ENCODE data around the gene EXOC3L4.

EXOC3L4 gene

GRCh38 chr14:103110681-103111231, 16.2 kb downstream of the EXOC3L4 start:
- TF ChIP-seq SNAI2 (CRISPR knock-in tag; IDR thresholded peaks at IDR 0.05) (no peak), ZC3H10 (CRISPR knock-in tag; IDR thresholded peaks at IDR 0.05) (no peak), TOX (CRISPR knock-in tag; IDR thresholded peaks at IDR 0.05; ENCODE audit: borderline replicate concordance) (no peak), ARNTL (CRISPR knock-in tag; IDR thresholded peaks at IDR 0.05; ENCODE audit: borderline replicate concordance, low read depth) (no peak), ZNF70 (CRISPR knock-in tag; IDR thresholded peaks at IDR 0.05) (no peak), ESRRG (CRISPR knock-in tag; IDR thresholded peaks at IDR 0.05) (no peak)

GRCh38 chr14:103111232-103111868, 16.8 kb downstream of the EXOC3L4 start:
- TF ChIP-seq GLIS3 (CRISPR knock-in tag; IDR thresholded peaks at IDR 0.05) (no peak), OSR1 (CRISPR knock-in tag; IDR thresholded peaks at IDR 0.05) (no peak)
- TF ChIP-seq, protein P1, sequence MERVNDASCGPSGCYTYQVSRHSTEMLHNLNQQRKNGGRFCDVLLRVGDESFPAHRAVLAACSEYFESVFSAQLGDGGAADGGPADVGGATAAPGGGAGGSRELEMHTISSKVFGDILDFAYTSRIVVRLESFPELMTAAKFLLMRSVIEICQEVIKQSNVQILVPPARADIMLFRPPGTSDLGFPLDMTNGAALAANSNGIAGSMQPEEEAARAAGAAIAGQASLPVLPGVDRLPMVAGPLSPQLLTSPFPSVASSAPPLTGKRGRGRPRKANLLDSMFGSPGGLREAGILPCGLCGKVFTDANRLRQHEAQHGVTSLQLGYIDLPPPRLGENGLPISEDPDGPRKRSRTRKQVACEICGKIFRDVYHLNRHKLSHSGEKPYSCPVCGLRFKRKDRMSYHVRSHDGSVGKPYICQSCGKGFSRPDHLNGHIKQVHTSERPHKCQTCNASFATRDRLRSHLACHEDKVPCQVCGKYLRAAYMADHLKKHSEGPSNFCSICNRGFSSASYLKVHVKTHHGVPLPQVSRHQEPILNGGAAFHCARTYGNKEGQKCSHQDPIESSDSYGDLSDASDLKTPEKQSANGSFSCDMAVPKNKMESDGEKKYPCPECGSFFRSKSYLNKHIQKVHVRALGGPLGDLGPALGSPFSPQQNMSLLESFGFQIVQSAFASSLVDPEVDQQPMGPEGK (CRISPR knock-in tag; IDR thresholded peaks at IDR 0.05; ENCODE audit: borderline replicate concordance), result no peak
- peak; percentile 14 for ATAC-seq

More at GRCh38 chr14:103110681-103111231, 16.2 kb downstream of the EXOC3L4 start:
- ATAC-seq, result peak; percentile 12

DNA sequence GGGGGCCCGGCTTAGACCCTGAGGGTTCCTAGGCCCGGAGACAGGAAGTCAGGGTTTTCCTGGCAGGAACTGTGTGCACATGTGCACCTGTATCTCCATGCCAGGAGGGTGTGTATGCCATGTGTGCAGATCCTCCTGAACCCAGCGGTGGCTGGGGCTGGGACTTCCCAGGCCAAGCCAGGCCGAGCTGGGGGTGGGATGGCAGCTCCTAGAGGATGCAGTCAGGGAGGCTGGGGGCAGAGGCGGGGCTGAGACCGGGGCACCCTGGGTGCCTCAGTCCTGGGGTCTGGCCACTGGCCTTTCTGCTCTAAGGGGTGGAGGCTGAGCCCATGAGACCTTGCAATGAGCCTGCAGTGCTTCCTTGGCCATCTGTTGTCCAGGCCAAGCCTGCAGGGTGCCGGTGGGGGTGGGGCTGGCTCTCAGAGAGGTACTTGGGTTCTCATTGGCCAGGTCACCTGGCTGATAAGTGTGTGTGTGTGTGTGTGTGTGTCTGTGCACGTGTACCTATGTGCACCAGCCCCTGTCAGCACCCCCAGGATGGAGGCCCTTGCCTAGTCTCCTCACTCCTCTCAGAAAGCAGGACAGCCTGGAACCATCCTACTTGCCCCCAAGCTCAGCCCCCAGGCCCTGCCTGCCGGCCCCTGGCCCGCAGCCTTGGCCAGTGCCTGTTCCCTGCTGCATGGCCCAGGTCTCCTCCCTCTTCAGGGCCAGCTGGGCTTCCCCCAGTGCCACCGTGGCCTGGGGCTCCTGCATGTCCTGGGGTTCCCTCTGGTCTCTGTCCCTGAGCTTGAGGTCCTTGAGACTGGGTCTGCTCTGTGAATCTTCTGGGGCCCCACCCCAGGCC, 18.1 kb downstream of the EXOC3L4 start:
- TF ChIP-seq, protein P2, sequence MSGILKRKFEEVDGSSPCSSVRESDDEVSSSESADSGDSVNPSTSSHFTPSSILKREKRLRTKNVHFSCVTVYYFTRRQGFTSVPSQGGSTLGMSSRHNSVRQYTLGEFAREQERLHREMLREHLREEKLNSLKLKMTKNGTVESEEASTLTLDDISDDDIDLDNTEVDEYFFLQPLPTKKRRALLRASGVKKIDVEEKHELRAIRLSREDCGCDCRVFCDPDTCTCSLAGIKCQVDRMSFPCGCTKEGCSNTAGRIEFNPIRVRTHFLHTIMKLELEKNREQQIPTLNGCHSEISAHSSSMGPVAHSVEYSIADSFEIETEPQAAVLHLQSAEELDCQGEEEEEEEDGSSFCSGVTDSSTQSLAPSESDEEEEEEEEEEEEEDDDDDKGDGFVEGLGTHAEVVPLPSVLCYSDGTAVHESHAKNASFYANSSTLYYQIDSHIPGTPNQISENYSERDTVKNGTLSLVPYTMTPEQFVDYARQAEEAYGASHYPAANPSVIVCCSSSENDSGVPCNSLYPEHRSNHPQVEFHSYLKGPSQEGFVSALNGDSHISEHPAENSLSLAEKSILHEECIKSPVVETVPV (CRISPR knock-in tag; IDR thresholded peaks at IDR 0.05), result no peak
- TF ChIP-seq GLIS3 (CRISPR knock-in tag; IDR thresholded peaks at IDR 0.05) (no peak), ZNF70 (CRISPR knock-in tag; IDR thresholded peaks at IDR 0.05) (peak; percentile 34; the same call in 1 of the 2 replicates)
- ATAC-seq, result no peak

DNA sequence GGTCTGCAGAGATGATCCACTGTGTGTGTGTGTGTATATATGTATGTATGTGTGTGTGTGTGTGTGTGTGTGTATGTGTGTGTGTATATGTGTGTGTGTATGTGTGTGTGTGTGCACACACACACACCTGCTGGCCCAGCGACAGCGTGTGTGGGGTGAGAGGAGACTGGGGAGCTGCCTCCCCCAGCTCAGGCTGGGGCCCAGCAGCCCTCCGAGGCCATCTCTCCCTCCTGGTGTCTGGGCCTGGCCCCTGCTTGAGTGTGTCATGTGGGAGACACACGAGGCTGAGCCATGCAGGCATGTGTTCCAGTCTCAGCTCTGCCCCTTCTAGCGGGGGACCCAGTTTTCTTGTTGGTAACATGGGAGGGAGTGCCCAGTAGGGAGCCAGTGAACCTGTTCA, 18.8 kb downstream of the EXOC3L4 start:
- TF ChIP-seq, protein P3, sequence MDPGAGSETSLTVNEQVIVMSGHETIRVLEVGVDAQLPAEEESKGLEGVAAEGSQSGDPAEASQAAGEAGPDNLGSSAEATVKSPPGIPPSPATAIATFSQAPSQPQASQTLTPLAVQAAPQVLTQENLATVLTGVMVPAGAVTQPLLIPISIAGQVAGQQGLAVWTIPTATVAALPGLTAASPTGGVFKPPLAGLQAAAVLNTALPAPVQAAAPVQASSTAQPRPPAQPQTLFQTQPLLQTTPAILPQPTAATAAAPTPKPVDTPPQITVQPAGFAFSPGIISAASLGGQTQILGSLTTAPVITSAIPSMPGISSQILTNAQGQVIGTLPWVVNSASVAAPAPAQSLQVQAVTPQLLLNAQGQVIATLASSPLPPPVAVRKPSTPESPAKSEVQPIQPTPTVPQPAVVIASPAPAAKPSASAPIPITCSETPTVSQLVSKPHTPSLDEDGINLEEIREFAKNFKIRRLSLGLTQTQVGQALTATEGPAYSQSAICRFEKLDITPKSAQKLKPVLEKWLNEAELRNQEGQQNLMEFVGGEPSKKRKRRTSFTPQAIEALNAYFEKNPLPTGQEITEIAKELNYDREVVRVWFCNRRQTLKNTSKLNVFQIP (CRISPR knock-in tag; IDR thresholded peaks at IDR 0.05; ENCODE audit: borderline replicate concordance, low read depth), result no peak
- TF ChIP-seq, protein P4, sequence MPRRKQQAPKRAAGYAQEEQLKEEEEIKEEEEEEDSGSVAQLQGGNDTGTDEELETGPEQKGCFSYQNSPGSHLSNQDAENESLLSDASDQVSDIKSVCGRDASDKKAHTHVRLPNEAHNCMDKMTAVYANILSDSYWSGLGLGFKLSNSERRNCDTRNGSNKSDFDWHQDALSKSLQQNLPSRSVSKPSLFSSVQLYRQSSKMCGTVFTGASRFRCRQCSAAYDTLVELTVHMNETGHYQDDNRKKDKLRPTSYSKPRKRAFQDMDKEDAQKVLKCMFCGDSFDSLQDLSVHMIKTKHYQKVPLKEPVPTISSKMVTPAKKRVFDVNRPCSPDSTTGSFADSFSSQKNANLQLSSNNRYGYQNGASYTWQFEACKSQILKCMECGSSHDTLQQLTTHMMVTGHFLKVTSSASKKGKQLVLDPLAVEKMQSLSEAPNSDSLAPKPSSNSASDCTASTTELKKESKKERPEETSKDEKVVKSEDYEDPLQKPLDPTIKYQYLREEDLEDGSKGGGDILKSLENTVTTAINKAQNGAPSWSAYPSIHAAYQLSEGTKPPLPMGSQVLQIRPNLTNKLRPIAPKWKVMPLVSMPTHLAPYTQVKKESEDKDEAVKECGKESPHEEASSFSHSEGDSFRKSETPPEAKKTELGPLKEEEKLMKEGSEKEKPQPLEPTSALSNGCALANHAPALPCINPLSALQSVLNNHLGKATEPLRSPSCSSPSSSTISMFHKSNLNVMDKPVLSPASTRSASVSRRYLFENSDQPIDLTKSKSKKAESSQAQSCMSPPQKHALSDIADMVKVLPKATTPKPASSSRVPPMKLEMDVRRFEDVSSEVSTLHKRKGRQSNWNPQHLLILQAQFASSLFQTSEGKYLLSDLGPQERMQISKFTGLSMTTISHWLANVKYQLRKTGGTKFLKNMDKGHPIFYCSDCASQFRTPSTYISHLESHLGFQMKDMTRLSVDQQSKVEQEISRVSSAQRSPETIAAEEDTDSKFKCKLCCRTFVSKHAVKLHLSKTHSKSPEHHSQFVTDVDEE (CRISPR knock-in tag; IDR thresholded peaks at IDR 0.05), result no peak
- TF ChIP-seq ESRRG (CRISPR knock-in tag; IDR thresholded peaks at IDR 0.05) (no peak), ARNTL (CRISPR knock-in tag; IDR thresholded peaks at IDR 0.05; ENCODE audit: borderline replicate concordance, low read depth) (no peak), CSDC2 (CRISPR knock-in tag; IDR thresholded peaks at IDR 0.05) (no peak), ZFP3 (CRISPR knock-in tag; IDR thresholded peaks at IDR 0.05) (no peak), ZFP30 (CRISPR knock-in tag; IDR thresholded peaks at IDR 0.05) (no peak), ISL1 (CRISPR knock-in tag; IDR thresholded peaks at IDR 0.05) (no peak), OSR1 (CRISPR knock-in tag; IDR thresholded peaks at IDR 0.05) (no peak), SNAI2 (CRISPR knock-in tag; IDR thresholded peaks at IDR 0.05) (no peak)
- TF ChIP-seq, protein P1 (CRISPR knock-in tag; IDR thresholded peaks at IDR 0.05; ENCODE audit: borderline replicate concordance), result no peak
- TF ChIP-seq, protein P5, sequence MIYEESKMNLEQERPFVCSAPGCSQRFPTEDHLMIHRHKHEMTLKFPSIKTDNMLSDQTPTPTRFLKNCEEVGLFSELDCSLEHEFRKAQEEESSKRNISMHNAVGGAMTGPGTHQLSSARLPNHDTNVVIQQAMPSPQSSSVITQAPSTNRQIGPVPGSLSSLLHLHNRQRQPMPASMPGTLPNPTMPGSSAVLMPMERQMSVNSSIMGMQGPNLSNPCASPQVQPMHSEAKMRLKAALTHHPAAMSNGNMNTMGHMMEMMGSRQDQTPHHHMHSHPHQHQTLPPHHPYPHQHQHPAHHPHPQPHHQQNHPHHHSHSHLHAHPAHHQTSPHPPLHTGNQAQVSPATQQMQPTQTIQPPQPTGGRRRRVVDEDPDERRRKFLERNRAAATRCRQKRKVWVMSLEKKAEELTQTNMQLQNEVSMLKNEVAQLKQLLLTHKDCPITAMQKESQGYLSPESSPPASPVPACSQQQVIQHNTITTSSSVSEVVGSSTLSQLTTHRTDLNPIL (CRISPR knock-in tag; IDR thresholded peaks at IDR 0.05; ENCODE audit: low read depth), result no peak
- no peak for ATAC-seq
